ENCODE results near the gene MYH3.

The MYH3 gene

GRCh38 chr17:10673312-10673711 is 16.2 kb upstream of the MYH3 start:
- Histone ChIP-seq H3K27ac (ENCODE audit: low read length) (no peak overlapping the region), H3K27me3 (ENCODE audit: control insufficient read depth, insufficient read depth, low read length) (no peaks in the 10 kb centered on the region), H3K9me3 (ENCODE audit: control insufficient read depth, low read depth, low read length) (no peaks in the 10 kb centered on the region), H3K4me1 (ENCODE audit: control insufficient read depth, low read depth, low read length) (no peaks in the 10 kb centered on the region), H3K36me3 (ENCODE audit: control insufficient read depth, low read depth, low read length) (peaks cover 20% of the 10 kb centered on the region), H3K9ac (ENCODE audit: low read length) (no peak overlapping the region), H3K4me3 (ENCODE audit: low read length) (no peak overlapping the region)

DNA sequence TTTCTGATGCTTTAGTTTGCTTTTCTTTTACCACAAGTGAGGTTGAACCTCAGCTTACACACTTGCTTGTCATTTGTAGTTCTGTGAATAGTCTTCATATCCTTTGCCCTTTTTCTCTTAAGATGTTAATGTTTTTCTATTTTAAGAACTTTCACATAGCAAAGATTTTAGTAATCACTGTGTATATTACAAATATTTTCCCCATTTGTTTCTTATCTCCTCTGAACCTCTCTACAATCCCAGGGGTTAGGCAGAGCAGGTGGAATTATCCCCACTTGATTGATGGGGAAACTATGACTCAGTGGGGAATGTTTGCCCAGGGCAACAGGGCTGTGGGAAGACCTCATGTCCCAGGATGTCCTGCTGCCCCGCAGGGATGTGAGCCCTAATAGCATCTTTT is 11.7 kb upstream of the MYH3 start:
- Histone ChIP-seq H3K27ac (ENCODE audit: low read length) (no peak overlapping the region), H3K4me1 (ENCODE audit: control insufficient read depth, low read depth, low read length) (no peaks in the 10 kb centered on the region), H3K9ac (ENCODE audit: low read length) (no peak overlapping the region), H3K4me3 (ENCODE audit: low read length) (no peak overlapping the region), H3K27me3 (ENCODE audit: control insufficient read depth, insufficient read depth, low read length) (no peaks in the 10 kb centered on the region), H3K9me3 (ENCODE audit: control insufficient read depth, low read depth, low read length) (no peaks in the 10 kb centered on the region), H3K36me3 (ENCODE audit: control insufficient read depth, low read depth, low read length) (no peaks in the 10 kb centered on the region)

DNA sequence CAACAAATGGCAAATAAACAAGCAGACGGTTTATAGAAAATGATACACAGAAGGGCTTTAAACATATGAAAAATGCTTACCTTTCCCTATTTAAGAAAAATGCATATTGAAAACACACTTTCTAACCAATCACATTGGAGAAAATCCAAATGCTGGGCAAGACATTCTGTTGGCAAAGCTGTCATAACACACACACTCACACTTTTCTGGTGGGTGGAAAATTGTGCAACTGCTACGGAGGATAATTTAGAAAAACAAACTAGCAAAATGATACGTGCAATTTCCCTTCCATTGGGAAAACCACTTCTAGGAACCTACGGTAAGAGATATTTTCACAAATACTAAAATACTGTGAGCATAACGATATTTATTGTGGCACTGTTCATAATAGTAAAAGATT is 9.8 kb upstream of the MYH3 start:
- Histone ChIP-seq H3K27me3 (ENCODE audit: control insufficient read depth, insufficient read depth, low read length) (no peaks in the 10 kb centered on the region), H3K27ac (ENCODE audit: low read length) (no peak overlapping the region), H3K4me3 (ENCODE audit: low read length) (no peak overlapping the region), H3K4me1 (ENCODE audit: control insufficient read depth, low read depth, low read length) (no peaks in the 10 kb centered on the region), H3K36me3 (ENCODE audit: control insufficient read depth, low read depth, low read length) (no peaks in the 10 kb centered on the region), H3K9me3 (ENCODE audit: control insufficient read depth, low read depth, low read length) (no peaks in the 10 kb centered on the region), H3K9ac (ENCODE audit: low read length) (no peak overlapping the region)

GRCh38 chr17:10664571-10664970 is 7.5 kb upstream of the MYH3 start:
- no peaks in the 10 kb centered on the region for H3K4me1 ChIP-seq (ENCODE audit: control insufficient read depth, low read depth, low read length)
- H3K4me3 ChIP-seq (ENCODE audit: low read length): no peak overlapping the region
- H3K9me3 ChIP-seq (ENCODE audit: control insufficient read depth, low read depth, low read length): no peaks in the 10 kb centered on the region
- H3K27me3 ChIP-seq (ENCODE audit: control insufficient read depth, insufficient read depth, low read length): no peaks in the 10 kb centered on the region
- no peak overlapping the region for H3K9ac ChIP-seq (ENCODE audit: low read length)
- no peak overlapping the region for H3K27ac ChIP-seq (ENCODE audit: low read length)
- no peaks in the 10 kb centered on the region for H3K36me3 ChIP-seq (ENCODE audit: control insufficient read depth, low read depth, low read length)

DNA sequence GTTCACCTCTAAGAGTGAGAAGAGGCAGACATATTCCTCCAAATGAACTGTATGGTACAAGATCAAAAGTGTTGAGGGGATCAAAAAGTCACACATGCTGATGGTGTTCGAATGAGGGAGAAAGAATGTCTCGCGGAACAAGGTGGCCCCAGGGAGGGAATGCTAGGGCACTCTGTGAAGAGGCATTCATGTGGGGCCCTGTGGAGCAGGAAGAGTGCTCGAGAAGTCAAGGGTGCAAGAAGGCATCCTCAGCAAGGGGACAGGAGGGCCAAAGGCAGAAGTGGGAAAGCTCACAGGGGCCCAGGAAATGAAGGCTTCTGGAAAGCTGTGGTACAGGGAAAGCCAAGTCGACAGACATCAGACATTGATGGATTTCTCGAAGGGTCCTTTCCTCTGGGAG is 6.1 kb upstream of the MYH3 start:
- Histone ChIP-seq H3K27me3 (ENCODE audit: control insufficient read depth, insufficient read depth, low read length) (no peaks in the 10 kb centered on the region), H3K4me3 (ENCODE audit: low read length) (no peak overlapping the region), H3K36me3 (ENCODE audit: control insufficient read depth, low read depth, low read length) (no peaks in the 10 kb centered on the region), H3K4me1 (ENCODE audit: control insufficient read depth, low read depth, low read length) (no peaks in the 10 kb centered on the region), H3K9ac (ENCODE audit: low read length) (no peak overlapping the region), H3K27ac (ENCODE audit: low read length) (no peak overlapping the region), H3K9me3 (ENCODE audit: control insufficient read depth, low read depth, low read length) (no peaks in the 10 kb centered on the region)

DNA sequence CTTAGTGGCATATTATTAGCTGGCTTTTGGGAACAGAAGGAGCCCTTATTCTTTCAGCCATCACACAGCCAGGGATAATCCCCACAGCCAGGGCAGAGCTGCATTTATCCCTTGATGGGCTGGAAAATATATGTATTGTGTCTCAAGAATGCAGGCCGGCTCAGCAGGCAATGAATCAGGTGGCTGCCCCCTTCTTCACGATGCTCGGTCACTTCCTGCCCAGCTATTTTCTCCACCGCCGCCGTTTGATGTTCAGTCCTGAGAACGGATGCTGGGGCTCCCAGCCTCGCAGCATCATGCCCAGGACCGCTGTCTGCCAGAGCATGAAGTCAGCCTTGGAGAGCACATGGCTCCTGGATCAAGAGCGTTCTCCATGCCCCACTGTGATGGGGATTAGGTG is 4.3 kb upstream of the MYH3 start:
- no peaks in the 10 kb centered on the region for H3K36me3 ChIP-seq (ENCODE audit: control insufficient read depth, low read depth, low read length)
- H3K9ac ChIP-seq (ENCODE audit: low read length): no peak overlapping the region
- H3K4me3 ChIP-seq (ENCODE audit: low read length): no peak overlapping the region
- H3K27ac ChIP-seq (ENCODE audit: low read length): no peak overlapping the region
- no peaks in the 10 kb centered on the region for H3K4me1 ChIP-seq (ENCODE audit: control insufficient read depth, low read depth, low read length)
- H3K9me3 ChIP-seq (ENCODE audit: control insufficient read depth, low read depth, low read length): no peaks in the 10 kb centered on the region
- no peaks in the 10 kb centered on the region for H3K27me3 ChIP-seq (ENCODE audit: control insufficient read depth, insufficient read depth, low read length)

- Histone ChIP-seq H3K9ac (ENCODE audit: low read length) (no peak overlapping the region), H3K4me3 (ENCODE audit: low read length) (no peak overlapping the region), H3K36me3 (ENCODE audit: control insufficient read depth, low read depth, low read length) (no peaks in the 10 kb centered on the region), H3K27me3 (ENCODE audit: control insufficient read depth, insufficient read depth, low read length) (no peaks in the 10 kb centered on the region), H3K4me1 (ENCODE audit: control insufficient read depth, low read depth, low read length) (no peaks in the 10 kb centered on the region), H3K27ac (ENCODE audit: low read length) (no peak overlapping the region), H3K9me3 (ENCODE audit: control insufficient read depth, low read depth, low read length) (no peaks in the 10 kb centered on the region)
Measured at GRCh38 chr17:10657879-10658278, 770 bp upstream of the MYH3 start.

DNA sequence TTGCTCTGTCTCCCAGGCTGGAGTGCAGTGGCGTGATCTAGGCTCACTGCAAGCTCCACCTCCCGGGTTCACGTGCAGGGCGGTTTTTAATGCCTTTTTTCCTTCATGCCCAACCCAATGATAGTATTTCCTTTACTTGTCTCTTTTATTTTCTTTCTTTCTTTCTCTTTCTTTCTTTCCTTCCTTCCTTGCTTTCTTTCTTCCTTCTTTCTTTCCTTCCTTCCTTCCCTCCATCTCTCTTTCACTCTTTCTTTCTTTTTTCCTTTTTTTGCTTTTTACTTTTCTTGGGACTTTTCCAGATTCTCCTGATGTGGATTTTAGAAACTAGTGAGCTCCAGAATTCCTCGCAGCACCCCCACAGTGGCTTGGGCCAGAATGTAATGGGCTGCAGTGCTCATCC is 3.1 kb downstream of the MYH3 start:
- no peaks in the 10 kb centered on the region for H3K27me3 ChIP-seq (ENCODE audit: control insufficient read depth, insufficient read depth, low read length)
- H3K9ac ChIP-seq (ENCODE audit: low read length): no peak overlapping the region
- no peaks in the 10 kb centered on the region for H3K9me3 ChIP-seq (ENCODE audit: control insufficient read depth, low read depth, low read length)
- no peak overlapping the region for H3K4me3 ChIP-seq (ENCODE audit: low read length)
- H3K36me3 ChIP-seq (ENCODE audit: control insufficient read depth, low read depth, low read length): no peaks in the 10 kb centered on the region
- no peak overlapping the region for H3K27ac ChIP-seq (ENCODE audit: low read length)
- H3K4me1 ChIP-seq (ENCODE audit: control insufficient read depth, low read depth, low read length): no peaks in the 10 kb centered on the region

- Histone ChIP-seq H3K9me3 (ENCODE audit: control insufficient read depth, low read depth, low read length) (no peaks in the 10 kb centered on the region), H3K36me3 (ENCODE audit: control insufficient read depth, low read depth, low read length) (no peaks in the 10 kb centered on the region), H3K9ac (ENCODE audit: low read length) (no peak overlapping the region), H3K27ac (ENCODE audit: low read length) (no peak overlapping the region), H3K4me3 (ENCODE audit: low read length) (no peak overlapping the region), H3K27me3 (ENCODE audit: control insufficient read depth, insufficient read depth, low read length) (no peaks in the 10 kb centered on the region), H3K4me1 (ENCODE audit: control insufficient read depth, low read depth, low read length) (no peaks in the 10 kb centered on the region)
Measured at GRCh38 chr17:10652984-10653659, 4.0 kb downstream of the MYH3 start.

DNA sequence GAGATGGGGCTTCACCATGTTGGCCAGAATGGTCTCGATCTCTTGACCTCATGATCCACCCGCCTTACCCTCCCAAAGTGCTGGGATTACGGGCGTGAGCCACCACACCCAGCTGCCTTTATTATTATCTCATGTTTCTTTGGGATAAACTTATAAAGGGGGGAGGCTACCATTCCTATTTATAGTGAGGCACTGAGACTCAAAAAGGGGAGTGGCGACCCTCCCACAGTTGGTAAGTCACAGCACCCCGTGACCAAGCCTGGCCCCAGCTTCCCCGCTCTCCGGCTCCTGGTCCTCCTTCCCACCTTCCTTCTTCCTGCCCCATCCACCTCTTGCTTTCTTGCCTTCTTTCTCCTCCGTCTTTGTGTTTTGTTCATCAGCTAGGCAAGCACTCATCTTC is 5.2 kb downstream of the MYH3 start:
- Histone ChIP-seq H3K27me3 (ENCODE audit: control insufficient read depth, insufficient read depth, low read length) (no peaks in the 10 kb centered on the region), H3K4me3 (ENCODE audit: low read length) (no peak overlapping the region), H3K9me3 (ENCODE audit: control insufficient read depth, low read depth, low read length) (no peaks in the 10 kb centered on the region), H3K9ac (ENCODE audit: low read length) (no peak overlapping the region), H3K4me1 (ENCODE audit: control insufficient read depth, low read depth, low read length) (no peaks in the 10 kb centered on the region), H3K27ac (ENCODE audit: low read length) (no peak overlapping the region), H3K36me3 (ENCODE audit: control insufficient read depth, low read depth, low read length) (no peaks in the 10 kb centered on the region)

- no peak overlapping the region for H3K4me3 ChIP-seq (ENCODE audit: low read length)
- no peaks in the 10 kb centered on the region for H3K36me3 ChIP-seq (ENCODE audit: control insufficient read depth, low read depth, low read length)
- no peaks in the 10 kb centered on the region for H3K4me1 ChIP-seq (ENCODE audit: control insufficient read depth, low read depth, low read length)
- no peak overlapping the region for H3K27ac ChIP-seq (ENCODE audit: low read length)
- H3K27me3 ChIP-seq (ENCODE audit: control insufficient read depth, insufficient read depth, low read length): no peaks in the 10 kb centered on the region
- H3K9me3 ChIP-seq (ENCODE audit: control insufficient read depth, low read depth, low read length): no peaks in the 10 kb centered on the region
- no peak overlapping the region for H3K9ac ChIP-seq (ENCODE audit: low read length)
Measured at GRCh38 chr17:10649602-10650001, 7.5 kb downstream of the MYH3 start.

- Histone ChIP-seq H3K27me3 (ENCODE audit: control insufficient read depth, insufficient read depth, low read length) (no peaks in the 10 kb centered on the region), H3K9ac (ENCODE audit: low read length) (no peak overlapping the region), H3K27ac (ENCODE audit: low read length) (no peak overlapping the region), H3K4me3 (ENCODE audit: low read length) (no peak overlapping the region), H3K36me3 (ENCODE audit: control insufficient read depth, low read depth, low read length) (no peaks in the 10 kb centered on the region), H3K4me1 (ENCODE audit: control insufficient read depth, low read depth, low read length) (no peaks in the 10 kb centered on the region), H3K9me3 (ENCODE audit: control insufficient read depth, low read depth, low read length) (no peaks in the 10 kb centered on the region)
Measured at GRCh38 chr17:10648956-10649355, 8.2 kb downstream of the MYH3 start.
